ENCODE data around the gene ARHGEF4. TPM values are rescaled to one million over a fixed set of nuclear protein-coding genes. Genes with fewer than 3 reads are reported as not detected.

The ARHGEF4 gene
- total RNA-seq, 1 experiment from 2014 or later, result 12.6 TPM

DNA sequence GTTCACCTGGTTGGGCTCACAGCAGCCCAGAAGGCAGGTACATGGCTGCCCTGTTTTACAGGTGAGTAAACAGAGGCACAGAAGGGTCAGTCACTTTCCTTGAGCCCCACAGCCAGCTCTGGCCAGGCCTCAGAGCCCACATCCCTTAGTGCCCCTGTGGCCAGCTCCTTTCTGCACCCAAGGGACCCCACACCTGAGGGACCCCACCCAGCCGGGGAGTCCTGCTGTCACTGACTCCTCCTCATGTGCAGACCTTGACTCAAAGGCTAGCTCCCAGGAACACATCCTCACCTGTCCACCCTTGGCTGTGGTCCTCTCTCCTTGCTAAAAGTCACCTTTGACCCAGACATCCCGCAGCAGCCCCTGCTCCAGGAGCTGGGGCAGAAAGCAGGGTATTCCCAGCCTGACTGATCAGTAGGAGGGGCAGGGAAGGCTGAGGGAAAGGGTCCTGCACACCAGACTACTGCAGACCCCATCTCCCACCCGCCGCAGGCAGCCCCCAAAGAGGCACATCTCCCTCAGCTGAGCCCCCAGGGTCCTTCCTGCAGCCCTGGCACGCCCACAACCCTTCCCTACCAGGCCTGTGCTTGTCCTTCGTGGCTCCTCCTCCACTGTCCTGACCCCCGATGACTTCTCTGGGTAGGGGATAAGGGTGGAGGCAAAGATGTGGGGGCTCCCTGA, 9.8 kb upstream of the ARHGEF4 start:
- no peak overlapping the region for H3K27ac ChIP-seq (ENCODE audit: insufficient read length, low read depth, low read length)
- Mint-ChIP-seq H3K27ac (no peak overlapping the region; a peak in 2 of 7 replicates), H3K27me3 (ENCODE audit: low read depth) (peaks cover 2% of the 10 kb centered on the region), H3K9me3 (no peaks in the 10 kb centered on the region), H3K4me1 (peaks cover 33 to 48% of the 10 kb centered on the region in 2 experiments), H3K36me3 (ENCODE audit: insufficient read depth in 1 of 3, low read depth in 3 of 3) (no peaks in the 10 kb centered on the region), H3K4me3 (no peak overlapping the region)
- no peaks in the 10 kb centered on the region for H3K79me1 ChIP-seq (ENCODE audit: insufficient read depth, low read depth, low read length, poor library complexity, severe bottlenecking)
- H4K5ac ChIP-seq (ENCODE audit: insufficient read length, low read depth, low read length), result no peak overlapping the region
- H3K18ac ChIP-seq (ENCODE audit: insufficient read length, low read depth, low read length), result no peak overlapping the region
- no peak for DNase-seq
- no peaks in the 10 kb centered on the region for H3K23me2 ChIP-seq (ENCODE audit: insufficient read length, low read depth, low read length, poor library complexity, severe bottlenecking)
- H3K23ac ChIP-seq (ENCODE audit: insufficient read length, low read depth, low read length), result no peak overlapping the region
- no peaks in the 10 kb centered on the region for H3K9me3 ChIP-seq (ENCODE audit: control insufficient read depth, low read depth, low read length)
- no peak overlapping the region for H2BK20ac ChIP-seq (ENCODE audit: low read depth, low read length, poor library complexity, severe bottlenecking)
- no peak overlapping the region for H3K4me2 ChIP-seq (ENCODE audit: insufficient read depth, insufficient read length, low read length)
- H2BK15ac ChIP-seq (ENCODE audit: low read depth, low read length), result no peak overlapping the region
- H3T11ph ChIP-seq (ENCODE audit: low read length), result no peak overlapping the region
- no peaks in the 10 kb centered on the region; the same call in 1 of the 2 replicates for H3K4me1 ChIP-seq (ENCODE audit: insufficient read depth, low read length)
- no peak overlapping the region for H3K9ac ChIP-seq (ENCODE audit: extremely low read depth, insufficient read length, low read length)
- no CpG with 5 or more reads among the region's 7 CpGs for WGBS (ENCODE audit: extremely low coverage, insufficient read length, low lambda C conversion rate)
- no peak overlapping the region for H3K14ac ChIP-seq (ENCODE audit: insufficient read depth, low read length)
- H2AK5ac ChIP-seq (ENCODE audit: insufficient read length, low read length), result no peak overlapping the region
- H3K27me3 ChIP-seq (ENCODE audit: insufficient read depth, low read length), result no peaks in the 10 kb centered on the region
- H3K4ac ChIP-seq (ENCODE audit: low read depth, low read length), result no peak overlapping the region
- H2BK5ac ChIP-seq (ENCODE audit: insufficient read length, low read length), result no peak overlapping the region
- H2AFZ ChIP-seq (ENCODE audit: low read length), result no peak overlapping the region
- no peak overlapping the region for H2BK120ac ChIP-seq (ENCODE audit: low read depth, low read length, poor library complexity, severe bottlenecking)
- TF ChIP-seq, protein P1, sequence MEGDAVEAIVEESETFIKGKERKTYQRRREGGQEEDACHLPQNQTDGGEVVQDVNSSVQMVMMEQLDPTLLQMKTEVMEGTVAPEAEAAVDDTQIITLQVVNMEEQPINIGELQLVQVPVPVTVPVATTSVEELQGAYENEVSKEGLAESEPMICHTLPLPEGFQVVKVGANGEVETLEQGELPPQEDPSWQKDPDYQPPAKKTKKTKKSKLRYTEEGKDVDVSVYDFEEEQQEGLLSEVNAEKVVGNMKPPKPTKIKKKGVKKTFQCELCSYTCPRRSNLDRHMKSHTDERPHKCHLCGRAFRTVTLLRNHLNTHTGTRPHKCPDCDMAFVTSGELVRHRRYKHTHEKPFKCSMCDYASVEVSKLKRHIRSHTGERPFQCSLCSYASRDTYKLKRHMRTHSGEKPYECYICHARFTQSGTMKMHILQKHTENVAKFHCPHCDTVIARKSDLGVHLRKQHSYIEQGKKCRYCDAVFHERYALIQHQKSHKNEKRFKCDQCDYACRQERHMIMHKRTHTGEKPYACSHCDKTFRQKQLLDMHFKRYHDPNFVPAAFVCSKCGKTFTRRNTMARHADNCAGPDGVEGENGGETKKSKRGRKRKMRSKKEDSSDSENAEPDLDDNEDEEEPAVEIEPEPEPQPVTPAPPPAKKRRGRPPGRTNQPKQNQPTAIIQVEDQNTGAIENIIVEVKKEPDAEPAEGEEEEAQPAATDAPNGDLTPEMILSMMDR (conservative IDR thresholded peaks at IDR 0.05), result no peak
- no peak overlapping the region for H2BK12ac ChIP-seq (ENCODE audit: insufficient read length, low read depth, low read length)
- H3K79me2 ChIP-seq (ENCODE audit: insufficient read depth, low read length), result no peaks in the 10 kb centered on the region
- no peak overlapping the region for H3K56ac ChIP-seq (ENCODE audit: insufficient read length, low read depth, low read length)
- no peak overlapping the region for H4K91ac ChIP-seq (ENCODE audit: insufficient read length, low read depth, low read length)
- H4K20me1 ChIP-seq (ENCODE audit: control insufficient read depth, insufficient read depth, insufficient read length), result no peaks in the 10 kb centered on the region
- H4K8ac ChIP-seq (replicated peaks; ENCODE audit: insufficient read length, low read depth, low read length), result no peak overlapping the region
